T-helper 17 cell (primary cell): ENCODE data around the gene TLR5. TPM values are rescaled to one million over a fixed set of nuclear protein-coding genes. Genes with fewer than 3 reads are reported as not detected.
"Not testable (repeated sequence)": the region's sequence is repeated elsewhere in the genome, so short reads cannot be mapped to it uniquely, and the experiment has no call there.

Experiments used
- ATAC-seq: fragments of 150-1000 bp; cut with Tn5 transposase; 2 replicates; pipeline ENCODE4 v1.10.0; 2021; ENCODE audit warnings: mild to moderate bottlenecking, moderate library complexity
- DNase-seq, 3 donors: peaks; one replicate each; pipeline versions ENCODE4 v3.0.0 to v3.0.0-alpha.2; 2020 to 2021
- H3K9me3 ChIP-seq: one replicate; pipeline ENCODE4 v1.7.0; 2013; ENCODE audit warnings: low read length, mild to moderate bottlenecking; ENCODE audit not compliant: control insufficient read depth, poor library complexity, severe bottlenecking
- H3K27ac Mint-ChIP-seq: one replicate; pipeline ENCODE4 v1.8.0; 2022; ENCODE audit warnings: mild to moderate bottlenecking, moderate library complexity, mixed read lengths
- H3K27me3 Mint-ChIP-seq: one replicate; pipeline ENCODE4 v1.8.0; 2022; ENCODE audit warnings: mixed read lengths
- H3K36me3 Mint-ChIP-seq: one replicate; pipeline ENCODE4 v1.8.0; 2022; ENCODE audit warnings: low read depth, mixed read lengths
- H3K4me1 Mint-ChIP-seq: one replicate; pipeline ENCODE4 v1.8.0; 2022; ENCODE audit warnings: mild to moderate bottlenecking, mixed read lengths
- H3K4me3 Mint-ChIP-seq: one replicate; pipeline ENCODE4 v1.8.0; 2022; ENCODE audit warnings: mild to moderate bottlenecking, moderate library complexity, mixed read lengths
- total RNA-seq, 4 donors: library from RNA in 2 of 4; stranded (reverse) in 2 of 4; gene quantifications; one replicate each; pipeline ENCODE4 v1.2.3 and lab custom pipeline; 2022 to 2026

The TLR5 gene
- total RNA-seq, 2 donors from 2014 or later, result 2.6 to 2.8 TPM

- H3K9me3 ChIP-seq, result no peaks in the 10 kb centered on the region
- no peak for DNase-seq
- Mint-ChIP-seq H3K4me3 (no peak overlapping the region), H3K4me1 (peaks cover 9% of the 10 kb centered on the region), H3K27ac (no peak overlapping the region), H3K27me3 (no peaks in the 10 kb centered on the region), H3K36me3 (peaks cover 2% of the 10 kb centered on the region)
- ATAC-seq, result no peak
These were observed 32.0 kb upstream of the TLR5 start for GRCh38 chr1:223175032-223175431.

- ATAC-seq, H3K4me3 Mint-ChIP-seq, H3K36me3 Mint-ChIP-seq, H3K9me3 ChIP-seq, H3K27ac Mint-ChIP-seq, H3K4me1 Mint-ChIP-seq, DNase-seq, H3K27me3 Mint-ChIP-seq: not testable (repeated sequence)
These were observed 26.4 kb upstream of the TLR5 start for GRCh38 chr1:223169458-223169857.

GRCh38 chr1:223161321-223161720, 18.3 kb upstream of the TLR5 start:
- peaks cover 30% of the 10 kb centered on the region for H3K27me3 Mint-ChIP-seq
- no peaks in the 10 kb centered on the region for H3K36me3 Mint-ChIP-seq
- no peak overlapping the region for H3K4me3 Mint-ChIP-seq
- DNase-seq (no peak), ATAC-seq (no peak)
- peak overlapping the region; percentile 66 for H3K27ac Mint-ChIP-seq
- no peaks in the 10 kb centered on the region for H3K9me3 ChIP-seq
- H3K4me1 Mint-ChIP-seq, result peaks cover 11% of the 10 kb centered on the region

- DNase-seq (no peak), ATAC-seq (no peak)
- Mint-ChIP-seq H3K27ac (no peak overlapping the region), H3K36me3 (peaks cover 3% of the 10 kb centered on the region), H3K4me1 (peaks cover 18% of the 10 kb centered on the region), H3K4me3 (no peak overlapping the region), H3K27me3 (peaks cover 42% of the 10 kb centered on the region)
- no peaks in the 10 kb centered on the region for H3K9me3 ChIP-seq
These were observed 13.3 kb upstream of the TLR5 start for GRCh38 chr1:223156343-223156742.

GRCh38 chr1:223155153-223155552, 12.1 kb upstream of the TLR5 start:
- ATAC-seq (no peak), DNase-seq (no peak)
- peaks cover 13% of the 10 kb centered on the region for H3K4me1 Mint-ChIP-seq
- peaks cover 31% of the 10 kb centered on the region for H3K27me3 Mint-ChIP-seq
- H3K27ac Mint-ChIP-seq, result no peak overlapping the region
- H3K4me3 Mint-ChIP-seq, result no peak overlapping the region
- H3K9me3 ChIP-seq, result no peaks in the 10 kb centered on the region
- peaks cover 3% of the 10 kb centered on the region for H3K36me3 Mint-ChIP-seq

- no peak for DNase-seq
These were observed 10.4 kb upstream of the TLR5 start for GRCh38 chr1:223153177-223154119.

GRCh38 chr1:223152399-223152798, 9.4 kb upstream of the TLR5 start:
- Mint-ChIP-seq H3K4me1 (peaks cover 9% of the 10 kb centered on the region), H3K27ac (no peak overlapping the region), H3K27me3 (peaks cover 18% of the 10 kb centered on the region), H3K4me3 (no peak overlapping the region), H3K36me3 (peaks cover 3% of the 10 kb centered on the region)
- H3K9me3 ChIP-seq, result no peaks in the 10 kb centered on the region
- DNase-seq (no peak), ATAC-seq (no peak)

More at GRCh38 chr1:223153177-223154119, 10.4 kb upstream of the TLR5 start:
- H3K9me3 ChIP-seq, result no peaks in the 10 kb centered on the region
- peaks cover 9% of the 10 kb centered on the region for H3K4me1 Mint-ChIP-seq
- peaks cover 3% of the 10 kb centered on the region for H3K36me3 Mint-ChIP-seq
- H3K27me3 Mint-ChIP-seq, result peaks cover 20% of the 10 kb centered on the region
- H3K4me3 Mint-ChIP-seq, result no peak overlapping the region
- H3K27ac Mint-ChIP-seq, result no peak overlapping the region
- ATAC-seq, result no peak

- no peak for DNase-seq
- no peak for ATAC-seq
- H3K4me1 Mint-ChIP-seq, result peaks cover 9% of the 10 kb centered on the region
These were observed 7.4 kb upstream of the TLR5 start for GRCh38 chr1:223150443-223150842.

GRCh38 chr1:223147873-223148272, 4.8 kb upstream of the TLR5 start:
- no peak for ATAC-seq
- peaks cover 13% of the 10 kb centered on the region for H3K27me3 Mint-ChIP-seq
- no peak overlapping the region for H3K4me3 Mint-ChIP-seq
- H3K36me3 Mint-ChIP-seq, result no peaks in the 10 kb centered on the region
- peaks cover 17% of the 10 kb centered on the region for H3K4me1 Mint-ChIP-seq
- H3K27ac Mint-ChIP-seq, result no peak overlapping the region
- DNase-seq, result no peak
- H3K9me3 ChIP-seq, result no peaks in the 10 kb centered on the region

More at GRCh38 chr1:223150443-223150842, 7.4 kb upstream of the TLR5 start:
- no peak overlapping the region for H3K27ac Mint-ChIP-seq
- H3K9me3 ChIP-seq, result no peaks in the 10 kb centered on the region
- H3K36me3 Mint-ChIP-seq, result peaks cover 3% of the 10 kb centered on the region
- peaks cover 13% of the 10 kb centered on the region for H3K27me3 Mint-ChIP-seq
- no peak overlapping the region for H3K4me3 Mint-ChIP-seq

GRCh38 chr1:223147409-223147808, 4.4 kb upstream of the TLR5 start:
- Mint-ChIP-seq H3K4me1 (peaks cover 19% of the 10 kb centered on the region), H3K4me3 (no peak overlapping the region)

GRCh38 chr1:223146745-223147144, 3.7 kb upstream of the TLR5 start:
- Mint-ChIP-seq H3K4me1 (peaks cover 18% of the 10 kb centered on the region), H3K27me3 (peaks cover 4% of the 10 kb centered on the region), H3K36me3 (no peaks in the 10 kb centered on the region), H3K4me3 (no peak overlapping the region), H3K27ac (no peak overlapping the region)
- no peak for DNase-seq
- no peaks in the 10 kb centered on the region for H3K9me3 ChIP-seq
- ATAC-seq, result no peak

More at GRCh38 chr1:223147409-223147808, 4.4 kb upstream of the TLR5 start:
- H3K36me3 Mint-ChIP-seq, result no peaks in the 10 kb centered on the region
- peaks cover 10% of the 10 kb centered on the region for H3K27me3 Mint-ChIP-seq
- no peaks in the 10 kb centered on the region for H3K9me3 ChIP-seq
- no peak for DNase-seq
- no peak overlapping the region for H3K27ac Mint-ChIP-seq
- no peak for ATAC-seq

- no peak for ATAC-seq
- Mint-ChIP-seq H3K27ac (no peak overlapping the region), H3K36me3 (no peaks in the 10 kb centered on the region), H3K4me1 (peaks cover 19% of the 10 kb centered on the region), H3K4me3 (peak overlapping the region; percentile 73), H3K27me3 (no peaks in the 10 kb centered on the region)
- no peak for DNase-seq
- no peaks in the 10 kb centered on the region for H3K9me3 ChIP-seq
These were observed 1.9 kb upstream of the TLR5 start for GRCh38 chr1:223144914-223145313.

GRCh38 chr1:223144431-223144830, 1.4 kb upstream of the TLR5 start:
- peaks cover 19% of the 10 kb centered on the region for H3K4me1 Mint-ChIP-seq
- no peaks in the 10 kb centered on the region for H3K36me3 Mint-ChIP-seq
- no peaks in the 10 kb centered on the region for H3K9me3 ChIP-seq
- peak overlapping the region; percentile 39 for H3K4me3 Mint-ChIP-seq
- no peak for DNase-seq
- ATAC-seq, result no peak
- H3K27me3 Mint-ChIP-seq, result no peaks in the 10 kb centered on the region
- peak overlapping the region; percentile 87 for H3K27ac Mint-ChIP-seq
